A673 (cell line): ENCODE results near the gene UQCRC2. TPM values are rescaled to one million over a fixed set of nuclear protein-coding genes. Genes with fewer than 3 reads are reported as not detected.
"Not testable (repeated sequence)": the region's sequence is repeated elsewhere in the genome, so short reads cannot be mapped to it uniquely, and the experiment has no call there.

Source experiments
- BruUV-seq: library from RNA; stranded (reverse); fragments of 400-500 nt; replicated peaks from 2 replicates; lab custom pipeline; 2021; lab: Mats Ljungman, UMichigan
- CTCF ChIA-PET: fragments of 300-600 bp; sonication (Branson Sonifier 250); formaldehyde crosslinking; loops from one replicate; lab custom pipeline; 2022; ENCODE audit warnings: antibody characterized with exemption; lab: Charles Lee
- POLR2A ChIA-PET: fragments of 300-600 bp; sonication (Branson Sonifier 250); formaldehyde crosslinking; loops from one replicate; lab custom pipeline; 2022; ENCODE audit warnings: antibody characterized with exemption; ENCODE audit not compliant: low non-redundant PET; lab: Charles Lee
- DNase-seq: peaks from one replicate; pipeline ENCODE4 v3.0.0-alpha.2; 2015; ENCODE audit warnings: low spot score
- H3K27ac ChIP-seq: fragments of 200-600 bp; sonication (generic); 2 replicates; pipeline ENCODE4 v1.5.1; 2016; ENCODE audit warnings: mixed run types, low read depth, mild to moderate bottlenecking, mixed read lengths, antibody characterized with exemption, low read length; ENCODE audit not compliant: poor library complexity, severe bottlenecking
- H3K27me3 ChIP-seq: fragments of 200-600 bp; sonication (generic); replicated peaks from 2 replicates; pipeline ENCODE4 v1.6.1; 2017; ENCODE audit warnings: mixed run types, low read depth, mild to moderate bottlenecking, mixed read lengths, antibody characterized with exemption, low read length; ENCODE audit not compliant: insufficient read depth, poor library complexity
- H3K36me3 ChIP-seq: fragments of 200-600 bp; sonication (generic); 2 replicates; pipeline ENCODE4 v1.6.1; 2016; ENCODE audit warnings: mixed run types, mild to moderate bottlenecking, mixed read lengths, antibody characterized with exemption, low read length; ENCODE audit not compliant: insufficient read depth, poor library complexity, severe bottlenecking
- H3K4me1 ChIP-seq: fragments of 200-600 bp; sonication (generic); 2 replicates; pipeline ENCODE4 v1.6.1; 2017; ENCODE audit warnings: mixed run types, mild to moderate bottlenecking, mixed read lengths, antibody characterized with exemption, low read length; ENCODE audit not compliant: insufficient read depth, poor library complexity, severe bottlenecking
- H3K4me3 ChIP-seq: fragments of 200-600 bp; sonication (generic); 2 replicates; pipeline ENCODE4 v1.5.1; 2016; ENCODE audit warnings: low read depth, mixed run types, mild to moderate bottlenecking, mixed read lengths, low read length; ENCODE audit not compliant: poor library complexity, severe bottlenecking
- H3K9me3 ChIP-seq: fragments of 200-600 bp; sonication (generic); 2 replicates; pipeline ENCODE4 v1.6.1; 2016; ENCODE audit warnings: mixed run types, low read depth, mild to moderate bottlenecking, mixed read lengths, antibody characterized with exemption, low read length; ENCODE audit not compliant: poor library complexity, severe bottlenecking
- CTCF ChIP-seq: fragments of 300-800, 200-600 bp; sonication (generic); conservative IDR thresholded peaks from 2 replicates; pipeline ENCODE4 v1.5.1; 2017; ENCODE audit warnings: low read depth, mild to moderate bottlenecking, antibody characterized with exemption, low read length, moderate library complexity, mixed read lengths
- EZH2 ChIP-seq: fragments of 200-600 bp; sonication (generic); IDR thresholded peaks from 2 replicates; pipeline ENCODE4 v1.6.1; 2017; ENCODE audit warnings: borderline replicate concordance, low read depth, mild to moderate bottlenecking, mixed read lengths, antibody characterized with exemption, low read length; ENCODE audit not compliant: poor library complexity, severe bottlenecking
- intact Hi-C: fragments of 100-400 bp; cut with micrococcal nuclease; formaldehyde crosslinking; loops from one replicate; pipeline ENCODE4 v1.10.0; 2022; ENCODE audit not compliant: unreplicated experiment
- total RNA-seq: library from RNA; stranded (reverse); gene quantifications from 2 replicates; pipeline ENCODE4 v1.2.3, GENCODE V29; 2021

UQCRC2 gene
- total RNA-seq, 1 experiment from 2014 or later: 311 TPM

- POLR2A ChIA-PET: no interaction called here
- CTCF ChIA-PET: interaction anchor here (0.6 to 6.2 kb wide), 4 partner anchors 40 to 187 kb away, joined by 3 to 89 read pairs (median 5); no protein-coding TSS in a partner anchor
- no peak overlapping the region for H3K27ac ChIP-seq
These were observed 48.4 kb downstream of the UQCRC2 start for GRCh38 chr16:22001591-22001990.

GRCh38 chr16:22002047-22002446, 48.9 kb downstream of the UQCRC2 start:
- H3K9me3 ChIP-seq, H3K27ac ChIP-seq, POLR2A ChIA-PET, H3K27me3 ChIP-seq, intact Hi-C loops, DNase-seq, H3K36me3 ChIP-seq, BruUV-seq, H3K4me3 ChIP-seq, H3K4me1 ChIP-seq: not testable (repeated sequence)
- CTCF ChIA-PET: interaction anchor here (0.6 to 6.2 kb wide), 4 partner anchors 39 to 186 kb away, joined by 3 to 89 read pairs (median 5); no protein-coding TSS in a partner anchor

More at GRCh38 chr16:22001591-22001990, 48.4 kb downstream of the UQCRC2 start:
- no TSS peak for BruUV-seq
- TF ChIP-seq EZH2: no peak
- TF ChIP-seq CTCF: no peak
- Histone ChIP-seq H3K9me3 (no peaks in the 10 kb centered on the region), H3K4me1 (no peaks in the 10 kb centered on the region), H3K27me3 (no peaks in the 10 kb centered on the region), H3K4me3 (no peak overlapping the region), H3K36me3 (no peaks in the 10 kb centered on the region)
- peak; percentile 34 for DNase-seq
- intact Hi-C loops: loop anchor here (1.0 to 2.0 kb wide), 3 partner anchors 76 to 187 kb away; no protein-coding TSS in a partner anchor

- Histone ChIP-seq H3K27ac (no peak overlapping the region), H3K4me3 (no peak overlapping the region), H3K36me3 (no peaks in the 10 kb centered on the region), H3K9me3 (no peaks in the 10 kb centered on the region), H3K27me3 (no peaks in the 10 kb centered on the region), H3K4me1 (peaks cover 5% of the 10 kb centered on the region)
- DNase-seq: no peak
- no peak for TF ChIP-seq CTCF
- TF ChIP-seq EZH2: no peak
- BruUV-seq: no TSS peak
- CTCF ChIA-PET: interaction anchor here (6.2 kb wide), 1 partner anchor 76 kb away, joined by 89 read pairs; no protein-coding TSS in a partner anchor
- POLR2A ChIA-PET: no interaction called here
- intact Hi-C loops: no loop called here
These were observed 50.0 kb downstream of the UQCRC2 start for GRCh38 chr16:22003195-22003594.

- DNase-seq: no peak
- Histone ChIP-seq H3K4me1 (peaks cover 8% of the 10 kb centered on the region), H3K36me3 (no peaks in the 10 kb centered on the region), H3K9me3 (no peaks in the 10 kb centered on the region), H3K4me3 (no peak overlapping the region), H3K27me3 (no peaks in the 10 kb centered on the region), H3K27ac (no peak overlapping the region)
- intact Hi-C loops: no loop called here
- no peak for TF ChIP-seq CTCF
- no peak for TF ChIP-seq EZH2
- ChIA-PET CTCF (interaction anchor here (2.6 kb wide), 1 partner anchor 73 kb away, joined by 10 read pairs; no protein-coding TSS in a partner anchor), POLR2A (no interaction called here)
- BruUV-seq: no TSS peak
These were observed 51.2 kb downstream of the UQCRC2 start for GRCh38 chr16:22004341-22004740.
